GM23338 (cell line): Measurements from ENCODE around the gene MEPE. TPM values are rescaled to one million over a fixed set of nuclear protein-coding genes. Genes with fewer than 3 reads are reported as not detected.

Experiments
- ATAC-seq: fragments of 200-7000 bp; cut with Tn5 transposase; 3 replicates; pipeline ENCODE4 v1.9.1; 2020
- DNase-seq: peaks from one replicate; pipeline ENCODE4 v3.0.0-alpha.2; 2015; ENCODE audit warnings: low spot score
- H2AFZ ChIP-seq: fragments of 200-600 bp; sonication (generic); 2 replicates; pipeline ENCODE4 v1.8.0; 2016; ENCODE audit warnings: antibody characterized with exemption, mild to moderate bottlenecking, moderate library complexity
- H3F3A ChIP-seq: fragments of 200-600 bp; sonication (generic); replicated peaks from 2 replicates; pipeline ENCODE4 v1.8.0; 2017; ENCODE audit warnings: antibody characterized with exemption, mixed run types, low read depth
- H3K27ac ChIP-seq: fragments of 200-600 bp; sonication (generic); 2 replicates; pipeline ENCODE4 v1.6.1; 2016; ENCODE audit warnings: low read depth
- H3K27me3 ChIP-seq: fragments of 200-600 bp; sonication (generic); 2 replicates; pipeline ENCODE4 v1.8.0; 2016; ENCODE audit warnings: mild to moderate bottlenecking, mixed run types, moderate library complexity; ENCODE audit not compliant: insufficient read depth
- H3K36me3 ChIP-seq: fragments of 200-600 bp; sonication (generic); 2 replicates; pipeline ENCODE4 v1.8.0; 2016; ENCODE audit warnings: mild to moderate bottlenecking; ENCODE audit not compliant: insufficient read depth
- H3K4me1 ChIP-seq: fragments of 200-600 bp; sonication (generic); 2 replicates; pipeline ENCODE4 v1.8.0; 2016; ENCODE audit warnings: mild to moderate bottlenecking, moderate library complexity; ENCODE audit not compliant: insufficient read depth
- H3K4me2 ChIP-seq: fragments of 200-600 bp; sonication (generic); 2 replicates; pipeline ENCODE4 v1.7.1; 2017; ENCODE audit warnings: mixed run types
- H3K4me3 ChIP-seq: fragments of 200-600 bp; sonication (generic); 2 replicates; pipeline ENCODE4 v1.6.1; 2016; ENCODE audit warnings: mixed run types
- H3K79me2 ChIP-seq: fragments of 200-600 bp; sonication (generic); replicated peaks from 2 replicates; pipeline ENCODE4 v1.8.0; 2017; ENCODE audit warnings: mild to moderate bottlenecking; ENCODE audit not compliant: insufficient read depth
- H3K9me2 ChIP-seq: fragments of 200-600 bp; sonication (generic); 2 replicates; pipeline ENCODE4 v1.8.0; 2017; ENCODE audit not compliant: insufficient read depth
- H4K20me1 ChIP-seq: fragments of 200-600 bp; sonication (generic); replicated peaks from 2 replicates; pipeline ENCODE4 v1.8.0; 2017; ENCODE audit warnings: mild to moderate bottlenecking; ENCODE audit not compliant: insufficient read depth
- H3K27ac Mint-ChIP-seq: 2 replicates; pipeline ENCODE4 v1.8.0; 2020; ENCODE audit warnings: inconsistent platforms, mild to moderate bottlenecking, moderate library complexity, mixed read lengths
- H3K27me3 Mint-ChIP-seq: 3 replicates; pipeline ENCODE4 v1.8.0; 2022; ENCODE audit warnings: low read depth, mild to moderate bottlenecking, moderate library complexity, mixed read lengths, inconsistent platforms; ENCODE audit not compliant: insufficient read depth, poor library complexity
- H3K36me3 Mint-ChIP-seq: 3 replicates; pipeline ENCODE4 v1.8.0; 2021; ENCODE audit warnings: low read depth, mild to moderate bottlenecking, inconsistent platforms, moderate library complexity, mixed read lengths
- H3K4me1 Mint-ChIP-seq: 3 replicates; pipeline ENCODE4 v1.8.0; 2020; ENCODE audit warnings: mild to moderate bottlenecking, inconsistent platforms, mixed read lengths
- H3K4me3 Mint-ChIP-seq: 3 replicates; pipeline ENCODE4 v1.8.0; 2021; ENCODE audit warnings: moderate library complexity, mild to moderate bottlenecking, inconsistent platforms, mixed read lengths
- H3K9me3 Mint-ChIP-seq: 3 replicates; pipeline ENCODE4 v1.8.0; 2020; ENCODE audit warnings: moderate library complexity, mild to moderate bottlenecking, inconsistent platforms, mixed read lengths
- CREB1 ChIP-seq: fragments of 250-450 bp; sonication (Bioruptor Pico); IDR thresholded peaks from 2 replicates; pipeline ENCODE4 v1.5.0; 2020; ENCODE audit warnings: low read depth, mild to moderate bottlenecking, moderate library complexity
- ETS1 ChIP-seq: IDR thresholded peaks from 2 replicates; pipeline ENCODE4 v1.6.1; 2016; ENCODE audit warnings: antibody characterized with exemption
- EZH2 ChIP-seq: fragments of 200-600 bp; sonication (generic); IDR thresholded peaks from one replicate; pipeline ENCODE4 v1.8.0; 2017; ENCODE audit warnings: antibody characterized with exemption, mild to moderate bottlenecking, low read depth; ENCODE audit not compliant: unreplicated experiment
- EZH2phosphoT487 ChIP-seq: fragments of 200-600 bp; sonication (generic); IDR thresholded peaks from one replicate; pipeline ENCODE4 v1.8.1; 2018; ENCODE audit warnings: antibody characterized with exemption; ENCODE audit not compliant: unreplicated experiment
- JUNB ChIP-seq: IDR thresholded peaks from one replicate; pipeline ENCODE4 v1.6.1; 2016; ENCODE audit warnings: antibody characterized with exemption; ENCODE audit not compliant: unreplicated experiment
- NANOG ChIP-seq: IDR thresholded peaks from 2 replicates; pipeline ENCODE4 v1.6.1; 2016; ENCODE audit warnings: antibody characterized with exemption, borderline replicate concordance
- POLR2AphosphoS5 ChIP-seq: IDR thresholded peaks from 2 replicates; pipeline ENCODE4 v1.6.1; 2016; ENCODE audit warnings: antibody characterized with exemption, low read depth
- REST ChIP-seq: IDR thresholded peaks from one replicate; pipeline ENCODE4 v1.6.1; 2018; ENCODE audit warnings: antibody characterized with exemption; ENCODE audit not compliant: unreplicated experiment
- STAT1 ChIP-seq: IDR thresholded peaks from one replicate; pipeline ENCODE4 v1.6.1; 2016; ENCODE audit warnings: antibody characterized with exemption; ENCODE audit not compliant: unreplicated experiment
- ZNF114 ChIP-seq: fragments of 250-450 bp; sonication (Bioruptor Pico); IDR thresholded peaks from 2 replicates; pipeline ENCODE4 v1.5.0; 2020; ENCODE audit warnings: mild to moderate bottlenecking, moderate library complexity
- ZNF331 ChIP-seq: fragments of 250-450 bp; sonication (Bioruptor Pico); IDR thresholded peaks from 2 replicates; pipeline ENCODE4 v1.5.0; 2020; ENCODE audit warnings: low read depth, mild to moderate bottlenecking, moderate library complexity
- ZNF462 ChIP-seq: fragments of 250-450 bp; sonication (Bioruptor Pico); IDR thresholded peaks from 2 replicates; pipeline ENCODE4 v1.5.0; 2020; ENCODE audit warnings: mild to moderate bottlenecking, moderate library complexity
- polyA plus RNA-seq: library from polyadenylated mRNA; unstranded; fragments of >200 nt; fragmentation: Nextera tagmentation; extraction: Ambion mirVana; gene quantifications from 2 replicates; pipeline ENCODE4 v1.2.1, GENCODE V29; 2016
- total RNA-seq: library from RNA; depleted of rRNA; stranded (reverse); fragments of >200 nt; shearing (Covaris generic); gene quantifications from 2 replicates; pipeline ENCODE4 v1.2.3, GENCODE V29; 2014
- TF ChIP-seq, protein P1 (sequence below), 2 experiments: fragments of 200-600 bp in 1 of 2; sonication (generic) in 1 of 2; conservative IDR thresholded peaks; 2 replicates each; pipeline versions ENCODE4 v1.5.1 to v1.6.1; 2016 to 2017; ENCODE audit warnings: antibody characterized with exemption in 2 of 2, low read depth in 2 of 2, mild to moderate bottlenecking in 2 of 2, moderate library complexity in 1 of 2

MEPE gene
- total and polyA plus RNA-seq, 2 experiments from 2014 or later, result not detected

GRCh38 chr4:87856816-87857215 is 24.0 kb downstream of the MEPE start:
- Mint-ChIP-seq H3K36me3 (no peaks in the 10 kb centered on the region; the same call in 2 of the 3 replicates), H3K27me3 (peaks cover 3% of the 10 kb centered on the region), H3K4me3 (no peak overlapping the region), H3K27ac (peak overlapping the region; percentile 19; the same call in 1 of the 2 replicates), H3K4me1 (peaks cover 29% of the 10 kb centered on the region), H3K9me3 (no peaks in the 10 kb centered on the region)
- Histone ChIP-seq H3K9me2 (no peaks in the 10 kb centered on the region; the same call in 1 of the 2 replicates), H3K4me2 (no peak overlapping the region), H3K36me3 (no peaks in the 10 kb centered on the region), H3F3A (no peaks in the 10 kb centered on the region), H3K4me1 (peaks cover 17% of the 10 kb centered on the region), H4K20me1 (no peaks in the 10 kb centered on the region), H3K27ac (no peak overlapping the region), H3K4me3 (no peak overlapping the region), H3K27me3 (no peaks in the 10 kb centered on the region), H3K79me2 (no peaks in the 10 kb centered on the region), H2AFZ (no peak overlapping the region)
- DNase-seq, result peak; percentile 22
- no peak for ATAC-seq
- TF ChIP-seq NANOG, result no peak
- TF ChIP-seq ZNF331 (CRISPR knock-in tag), result no peak
- no peak for TF ChIP-seq ZNF462 (CRISPR knock-in tag)
- no peak for TF ChIP-seq CREB1 (CRISPR knock-in tag)
- TF ChIP-seq, protein P1, sequence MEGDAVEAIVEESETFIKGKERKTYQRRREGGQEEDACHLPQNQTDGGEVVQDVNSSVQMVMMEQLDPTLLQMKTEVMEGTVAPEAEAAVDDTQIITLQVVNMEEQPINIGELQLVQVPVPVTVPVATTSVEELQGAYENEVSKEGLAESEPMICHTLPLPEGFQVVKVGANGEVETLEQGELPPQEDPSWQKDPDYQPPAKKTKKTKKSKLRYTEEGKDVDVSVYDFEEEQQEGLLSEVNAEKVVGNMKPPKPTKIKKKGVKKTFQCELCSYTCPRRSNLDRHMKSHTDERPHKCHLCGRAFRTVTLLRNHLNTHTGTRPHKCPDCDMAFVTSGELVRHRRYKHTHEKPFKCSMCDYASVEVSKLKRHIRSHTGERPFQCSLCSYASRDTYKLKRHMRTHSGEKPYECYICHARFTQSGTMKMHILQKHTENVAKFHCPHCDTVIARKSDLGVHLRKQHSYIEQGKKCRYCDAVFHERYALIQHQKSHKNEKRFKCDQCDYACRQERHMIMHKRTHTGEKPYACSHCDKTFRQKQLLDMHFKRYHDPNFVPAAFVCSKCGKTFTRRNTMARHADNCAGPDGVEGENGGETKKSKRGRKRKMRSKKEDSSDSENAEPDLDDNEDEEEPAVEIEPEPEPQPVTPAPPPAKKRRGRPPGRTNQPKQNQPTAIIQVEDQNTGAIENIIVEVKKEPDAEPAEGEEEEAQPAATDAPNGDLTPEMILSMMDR (conservative IDR thresholded peaks at IDR 0.05; ENCODE audit: low read depth in 2 of 2), result no peak
- TF ChIP-seq JUNB, result no peak
- no peak for TF ChIP-seq ETS1
- TF ChIP-seq REST, result no peak
- TF ChIP-seq ZNF114 (CRISPR knock-in tag), result no peak
- TF ChIP-seq STAT1, result no peak
- TF ChIP-seq EZH2, result no peak
- TF ChIP-seq POLR2AphosphoS5, result no peak
- no peak for TF ChIP-seq EZH2phosphoT487
